Neuronal stem cell (in vitro differentiated cells): ENCODE results near the gene CHN1.

Experiments used
- DNase-seq: peaks from one replicate; pipeline ENCODE4 v3.0.0-alpha.2; 2013; ENCODE audit warnings: low spot score
- H2AFZ ChIP-seq: one replicate; pipeline ENCODE4 v1.6.1; 2013; ENCODE audit warnings: mild to moderate bottlenecking, low read length, inconsistent platforms
- H2AK5ac ChIP-seq: 2 replicates; pipeline ENCODE4 v1.6.1; 2013; ENCODE audit warnings: low read depth, mild to moderate bottlenecking, inconsistent platforms, low read length, moderate library complexity, mixed read lengths
- H2BK120ac ChIP-seq: 2 replicates; pipeline ENCODE4 v1.6.1; 2013; ENCODE audit warnings: low read depth, mild to moderate bottlenecking, inconsistent platforms, low read length, moderate library complexity, mixed read lengths
- H2BK12ac ChIP-seq: one replicate; pipeline ENCODE4 v1.6.1; 2013; ENCODE audit warnings: low read length, inconsistent platforms
- H2BK15ac ChIP-seq: 2 replicates; pipeline ENCODE4 v1.6.1; 2013; ENCODE audit warnings: mild to moderate bottlenecking, low read length, inconsistent platforms, mixed read lengths
- H2BK5ac ChIP-seq: one replicate; pipeline ENCODE4 v1.6.1; 2013; ENCODE audit warnings: inconsistent platforms, mild to moderate bottlenecking, low read length, moderate library complexity
- H3K14ac ChIP-seq: one replicate; pipeline ENCODE4 v1.6.1; 2013; ENCODE audit warnings: low read length, inconsistent platforms
- H3K18ac ChIP-seq: 2 replicates; pipeline ENCODE4 v1.6.1; 2013; ENCODE audit warnings: low read length, inconsistent platforms
- H3K23ac ChIP-seq: 2 replicates; pipeline ENCODE4 v1.6.1; 2013; ENCODE audit warnings: low read depth, mild to moderate bottlenecking, mixed read lengths, low read length, inconsistent platforms; ENCODE audit not compliant: poor library complexity
- H3K27ac ChIP-seq: replicated peaks from 3 replicates; pipeline ENCODE4 v1.5.1; 2013; ENCODE audit warnings: low read length, inconsistent platforms
- H3K27me3 ChIP-seq, 3 experiments: 2 replicates each; pipeline ENCODE4 v1.6.1; 2013; ENCODE audit warnings: low read length in 3 of 3, mild to moderate bottlenecking in 2 of 3, inconsistent platforms in 1 of 3, low read depth in 1 of 3, mixed read lengths in 1 of 3, moderate library complexity in 1 of 3; ENCODE audit not compliant: control insufficient read depth in 3 of 3, insufficient read depth in 3 of 3
- H3K36me3 ChIP-seq, 2 donors: replicated peaks in 1 of 2; 2 replicates each; pipeline ENCODE4 v1.6.1; 2013; ENCODE audit warnings: low read length in 2 of 2; ENCODE audit not compliant: control insufficient read depth in 2 of 2, insufficient read depth in 2 of 2
- H3K4ac ChIP-seq: 2 replicates; pipeline ENCODE4 v1.6.1; 2013; ENCODE audit warnings: inconsistent platforms, mild to moderate bottlenecking, low read length, moderate library complexity
- H3K4me1 ChIP-seq, 2 donors: 1 replicate in 1 of 2; 2 replicates in 1 of 2; pipeline ENCODE4 v1.6.1; 2013; ENCODE audit warnings: low read length in 2 of 2, low read depth in 1 of 2; ENCODE audit not compliant: control insufficient read depth in 2 of 2, insufficient read depth in 1 of 2
- H3K4me2 ChIP-seq: one replicate; pipeline ENCODE4 v1.6.1; 2013; ENCODE audit warnings: mild to moderate bottlenecking, low read length, inconsistent platforms; ENCODE audit not compliant: insufficient read depth, poor library complexity, severe bottlenecking
- H3K4me3 ChIP-seq, 2 donors: 2 replicates each; pipeline ENCODE4 v1.5.1; 2013; ENCODE audit warnings: low read length in 2 of 2, mild to moderate bottlenecking in 2 of 2, inconsistent platforms in 1 of 2, moderate library complexity in 1 of 2
- H3K79me1 ChIP-seq: one replicate; pipeline ENCODE4 v1.6.1; 2013; ENCODE audit warnings: low read depth, mild to moderate bottlenecking, inconsistent platforms, low read length, moderate library complexity
- H3K9ac ChIP-seq: one replicate; pipeline ENCODE4 v1.6.1; 2013; ENCODE audit warnings: mild to moderate bottlenecking, low read depth, low read length, inconsistent platforms; ENCODE audit not compliant: poor library complexity
- H3K9me3 ChIP-seq, 2 donors: replicated peaks in 1 of 2; 2 replicates each; pipeline versions ENCODE3 to v1.6.1; 2013; ENCODE audit warnings: low read length in 2 of 2, mild to moderate bottlenecking in 2 of 2, inconsistent platforms in 1 of 2, low read depth in 1 of 2, mixed read lengths in 1 of 2, moderate library complexity in 1 of 2; ENCODE audit not compliant: control insufficient read depth in 2 of 2, insufficient read depth in 1 of 2
- H4K8ac ChIP-seq: one replicate; pipeline ENCODE4 v1.6.1; 2013; ENCODE audit warnings: low read depth, mild to moderate bottlenecking, inconsistent platforms, low read length, moderate library complexity
- H4K91ac ChIP-seq: one replicate; pipeline ENCODE4 v1.6.1; 2013; ENCODE audit warnings: low read length, low read depth, mild to moderate bottlenecking, inconsistent platforms; ENCODE audit not compliant: poor library complexity
- WGBS, 2 donors: extraction: QIAGEN DNeasy Blood & Tissue Kit; methylation state at CpG; one replicate each; pipeline ENCODE4 v1.1.7; 2013; ENCODE audit warnings: missing lambda C conversion rate in 2 of 2, mixed read lengths in 1 of 2; ENCODE audit not compliant: insufficient read length in 2 of 2, insufficient replicate concordance in 1 of 2; ENCODE audit errors: extremely low coverage in 2 of 2; 5-methylcytosine and 5-hydroxymethylcytosine counted together

Gene CHN1

DNA sequence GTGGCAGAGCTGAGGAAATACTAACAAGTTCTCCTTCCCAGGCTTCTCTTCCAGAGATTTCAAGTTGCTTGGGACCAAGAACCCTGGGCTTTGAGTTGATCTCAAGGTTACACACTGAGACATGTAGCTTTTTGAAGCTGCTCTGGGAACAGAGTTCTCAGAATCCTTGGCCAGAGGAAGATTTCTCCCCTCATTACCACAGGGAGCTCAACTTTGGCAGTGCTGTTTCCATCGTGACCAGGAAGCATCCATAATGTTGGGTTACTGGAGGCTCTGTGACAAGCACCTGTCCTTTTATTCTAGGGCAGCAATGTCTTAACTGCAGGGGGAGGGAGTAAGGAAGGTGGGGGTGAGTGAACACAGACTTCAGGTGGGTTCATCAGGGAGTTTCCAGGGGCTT lies 199.4 kb downstream of the CHN1 start:
- Histone ChIP-seq H4K91ac (no peak overlapping the region), H3K14ac (no peak overlapping the region), H3K4me2 (no peak overlapping the region), H3K4me3 (no peak overlapping the region), H2BK5ac (no peak overlapping the region), H3K79me1 (no peaks in the 10 kb centered on the region), H3K23ac (no peak overlapping the region), H2BK120ac (no peak overlapping the region), H3K4me1 (peaks cover 0 to 8% of the 10 kb centered on the region in 2 donors), H3K36me3 (peaks cover 5 to 99% of the 10 kb centered on the region in 2 donors), H3K9me3 (peaks cover 0 to 11% of the 10 kb centered on the region in 2 donors), H3K27me3 (no peaks in the 10 kb centered on the region), H2AFZ (no peak overlapping the region), H3K9ac (no peak overlapping the region), H2BK12ac (no peak overlapping the region), H3K4ac (no peak overlapping the region), H4K8ac (no peak overlapping the region), H2BK15ac (no peak overlapping the region), H3K18ac (no peak overlapping the region), H2AK5ac (no peak overlapping the region), H3K27ac (no peak overlapping the region)
- no CpG with 5 or more reads among the region's 1 CpG for WGBS, 2 donors
- DNase-seq = no peak

DNA sequence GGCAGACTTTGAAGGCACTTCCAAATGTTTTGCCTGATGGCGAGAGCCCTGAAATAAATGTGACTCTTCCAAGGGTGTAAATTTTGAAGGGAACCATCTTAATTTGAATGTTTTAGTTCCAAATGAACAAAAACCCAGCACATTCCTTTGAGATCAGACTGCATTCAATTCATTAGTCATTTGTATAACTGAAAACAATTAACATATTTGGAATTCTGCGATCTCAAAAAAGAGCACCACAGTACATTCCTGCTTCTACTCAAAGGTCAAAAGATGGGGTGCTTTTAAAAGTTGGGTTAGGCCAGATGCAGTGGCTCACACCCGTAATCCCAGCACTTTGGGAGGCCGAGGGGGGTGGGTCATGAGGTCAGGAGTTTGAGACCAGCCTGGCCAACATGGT lies 202.7 kb downstream of the CHN1 start:
- no peak overlapping the region for H2BK120ac ChIP-seq
- no peak for DNase-seq
- no peak overlapping the region for H3K14ac ChIP-seq
- no peak overlapping the region for H3K4ac ChIP-seq
- no peak overlapping the region for H3K9ac ChIP-seq
- WGBS, 2 donors = no CpG with 5 or more reads among the region's 4 CpGs
- H3K36me3 ChIP-seq = peaks cover 9 to 100% of the 10 kb centered on the region in 2 donors
- peaks cover 0 to 4% of the 10 kb centered on the region in 2 donors for H3K4me1 ChIP-seq
- H3K4me3 ChIP-seq = no peak overlapping the region
- no peak overlapping the region for H4K8ac ChIP-seq
- no peak overlapping the region for H2BK12ac ChIP-seq
- H2AK5ac ChIP-seq = no peak overlapping the region
- H4K91ac ChIP-seq = no peak overlapping the region
- no peak overlapping the region for H3K4me2 ChIP-seq
- no peak overlapping the region for H2BK15ac ChIP-seq
- peaks cover 0 to 20% of the 10 kb centered on the region in 2 donors for H3K9me3 ChIP-seq
- no peaks in the 10 kb centered on the region for H3K27me3 ChIP-seq
- H2AFZ ChIP-seq = no peak overlapping the region
- H3K18ac ChIP-seq = no peak overlapping the region
- H2BK5ac ChIP-seq = no peak overlapping the region
- H3K27ac ChIP-seq = no peak overlapping the region
- H3K79me1 ChIP-seq = no peaks in the 10 kb centered on the region
- H3K23ac ChIP-seq = no peak overlapping the region

DNA sequence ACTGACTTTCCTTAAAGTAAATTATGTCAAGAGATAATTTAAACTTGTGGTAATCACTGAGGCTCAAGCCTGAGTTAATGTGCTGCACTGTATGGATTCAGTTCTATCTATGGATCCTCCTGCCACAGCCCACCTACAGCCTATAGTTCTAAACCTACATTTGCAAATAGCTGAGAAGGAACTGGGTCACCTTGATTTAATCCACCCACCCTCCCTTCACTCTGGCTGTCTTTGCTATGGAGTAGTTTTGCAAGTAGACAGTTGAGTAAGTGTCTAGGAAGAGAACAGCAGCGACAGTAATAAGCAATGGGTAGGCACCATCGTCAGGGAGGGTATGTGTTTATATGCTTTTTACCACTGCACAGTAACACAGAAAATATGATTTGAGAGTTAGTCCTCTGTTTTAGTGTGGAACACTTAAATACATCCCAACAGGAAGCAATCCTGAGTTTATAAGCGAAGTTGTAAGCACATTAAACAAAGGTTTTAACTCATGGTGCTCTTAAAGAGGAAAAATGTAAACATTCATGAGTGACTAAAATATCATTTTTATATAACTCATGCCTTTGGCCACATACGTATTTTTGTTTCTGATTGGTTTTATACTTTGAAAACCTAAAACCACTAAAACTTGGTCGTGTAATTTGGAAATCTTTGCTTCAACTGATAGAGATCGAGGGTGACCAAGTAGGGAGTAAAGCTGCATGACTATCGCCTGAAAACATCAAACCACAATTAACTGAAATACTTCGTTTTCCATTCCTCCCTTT lies 204.6 kb downstream of the CHN1 start:
- Histone ChIP-seq H4K8ac (no peak overlapping the region), H3K27me3 (no peaks in the 10 kb centered on the region), H3K79me1 (no peaks in the 10 kb centered on the region), H3K9ac (no peak overlapping the region), H3K36me3 (peaks cover 7 to 91% of the 10 kb centered on the region in 2 donors), H3K27ac (no peak overlapping the region), H3K4me1 (peaks cover 9 to 13% of the 10 kb centered on the region in 2 donors), H2AK5ac (no peak overlapping the region), H3K14ac (no peak overlapping the region), H3K23ac (no peak overlapping the region), H3K18ac (no peak overlapping the region), H2BK12ac (no peak overlapping the region), H2BK120ac (no peak overlapping the region), H3K4me2 (no peak overlapping the region), H3K4ac (no peak overlapping the region), H4K91ac (no peak overlapping the region), H2BK15ac (no peak overlapping the region), H2BK5ac (no peak overlapping the region), H3K9me3 (peaks cover 0 to 20% of the 10 kb centered on the region in 2 donors), H2AFZ (no peak overlapping the region), H3K4me3 (no peak overlapping the region)
- 100% methylated on average over 1 of the region's 8 CpGs for WGBS, 2 donors
- DNase-seq = no peak

DNA sequence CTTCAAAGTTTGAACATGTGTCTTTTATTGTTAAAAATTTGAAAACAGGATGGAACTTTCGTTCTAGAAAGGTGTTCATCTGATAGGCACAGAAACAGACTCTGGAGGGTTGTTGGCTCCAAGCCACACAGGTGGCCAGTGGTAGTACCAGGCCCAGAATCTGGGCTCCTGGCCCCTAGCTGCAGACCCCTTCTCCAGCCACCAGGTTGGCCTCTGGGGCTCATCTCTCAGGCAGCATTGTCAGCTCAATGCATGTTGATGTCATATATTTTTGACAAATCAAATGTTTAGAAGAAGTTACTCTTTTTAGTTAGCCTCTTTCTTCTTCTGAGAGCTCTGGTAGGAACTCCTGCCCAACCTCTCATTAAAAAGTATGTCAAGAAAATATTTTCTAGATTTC lies 206.4 kb downstream of the CHN1 start:
- Histone ChIP-seq H3K14ac (no peak overlapping the region), H3K9ac (no peak overlapping the region), H3K4me2 (no peak overlapping the region), H2AK5ac (no peak overlapping the region), H3K23ac (no peak overlapping the region), H2AFZ (no peak overlapping the region), H3K4me3 (no peak overlapping the region), H3K18ac (no peak overlapping the region), H4K8ac (no peak overlapping the region), H3K4me1 (peaks cover 9 to 14% of the 10 kb centered on the region in 2 donors), H2BK120ac (no peak overlapping the region), H3K27me3 (no peaks in the 10 kb centered on the region), H3K4ac (no peak overlapping the region), H3K79me1 (no peaks in the 10 kb centered on the region), H4K91ac (no peak overlapping the region), H2BK5ac (no peak overlapping the region), H3K36me3 (peaks cover 4 to 73% of the 10 kb centered on the region in 2 donors), H3K9me3 (peaks cover 0 to 20% of the 10 kb centered on the region in 2 donors), H3K27ac (no peak overlapping the region), H2BK12ac (no peak overlapping the region), H2BK15ac (no peak overlapping the region)
- DNase-seq = no peak
- WGBS, 2 donors = no CpG with 5 or more reads among the region's 1 CpG
